ENCODE data around the gene EXOC6B. TPM values are rescaled to one million over a fixed set of nuclear protein-coding genes. Genes with fewer than 3 reads are reported as not detected.

The EXOC6B gene
- total and polyA plus RNA-seq, 3 donors from 2014 or later = 27.7 to 45.2 (median 31.7) TPM

- Histone ChIP-seq H3K27me3 (no peaks in the 10 kb centered on the region), H3K36me3 (ENCODE audit: low read depth, missing control alignments) (no peaks in the 10 kb centered on the region), H3K4me1 (peaks cover 56% of the 10 kb centered on the region), H3K4me3 (no peak overlapping the region), H3K9me3 (no peaks in the 10 kb centered on the region), H3K27ac (no peak overlapping the region)
- WGBS, 2 donors = 62 to 83% methylated on average over 5 to 8 of the region's 8 CpGs
- no peak for DNase-seq
- intact Hi-C loops (cut with DNase I; ENCODE audit: low total_unique reads) = no loop called here
- TF ChIP-seq POLR2A (IDR thresholded peaks at IDR 0.05) (no peak), CTCF (IDR thresholded peaks at IDR 0.05) (no peak)
These were observed 689.9 kb downstream of the EXOC6B start for GRCh38 chr2:72135921-72136320.

GRCh38 chr2:72134997-72135800 lies 690.6 kb downstream of the EXOC6B start:
- Histone ChIP-seq H3K9me3 (no peaks in the 10 kb centered on the region), H3K27me3 (no peaks in the 10 kb centered on the region), H3K4me3 (no peak overlapping the region), H3K4me1 (peaks cover 56% of the 10 kb centered on the region), H3K36me3 (ENCODE audit: low read depth, missing control alignments) (no peaks in the 10 kb centered on the region), H3K27ac (no peak overlapping the region)
- DNase-seq = no peak
- WGBS, 2 donors = 78 to 92% methylated on average over 14 to 18 of the region's 19 CpGs
- intact Hi-C loops (cut with DNase I; ENCODE audit: low total_unique reads) = no loop called here
- no peak for TF ChIP-seq CTCF (IDR thresholded peaks at IDR 0.05)
- no peak for TF ChIP-seq POLR2A (IDR thresholded peaks at IDR 0.05)

- TF ChIP-seq CTCF (IDR thresholded peaks at IDR 0.05) = no peak
- no peak for TF ChIP-seq POLR2A (IDR thresholded peaks at IDR 0.05)
- H3K36me3 ChIP-seq (ENCODE audit: low read depth, missing control alignments) = no peaks in the 10 kb centered on the region
- no peak for DNase-seq
- H3K4me3 ChIP-seq = no peak overlapping the region
- 84 to 98% methylated on average over 8 to 10 of the region's 10 CpGs for whole genome bisulfite sequencing, 2 donors
- no peaks in the 10 kb centered on the region for H3K9me3 ChIP-seq
- peaks cover 50% of the 10 kb centered on the region for H3K4me1 ChIP-seq
- intact Hi-C loops (cut with DNase I; ENCODE audit: low total_unique reads) = no loop called here
- H3K27me3 ChIP-seq = no peaks in the 10 kb centered on the region
- no peak overlapping the region for H3K27ac ChIP-seq
These were observed 691.3 kb downstream of the EXOC6B start for GRCh38 chr2:72134408-72134996.

- no peak for DNase-seq
- Histone ChIP-seq H3K27me3 (no peaks in the 10 kb centered on the region), H3K4me3 (no peak overlapping the region), H3K4me1 (peaks cover 43% of the 10 kb centered on the region), H3K36me3 (ENCODE audit: low read depth, missing control alignments) (no peaks in the 10 kb centered on the region), H3K27ac (no peak overlapping the region), H3K9me3 (no peaks in the 10 kb centered on the region)
- 82 to 87% methylated on average over 4 to 11 of the region's 11 CpGs for WGBS, 2 donors
- intact Hi-C loops (cut with DNase I; ENCODE audit: low total_unique reads) = no loop called here
- TF ChIP-seq CTCF (IDR thresholded peaks at IDR 0.05) (no peak), POLR2A (IDR thresholded peaks at IDR 0.05) (no peak)
These were observed 692.0 kb downstream of the EXOC6B start for GRCh38 chr2:72133721-72134407.
